ENCODE data around the gene SETMAR. TPM values are rescaled to one million over a fixed set of nuclear protein-coding genes. Genes with fewer than 3 reads are reported as not detected.

Gene SETMAR
- total and polyA plus RNA-seq, 2 of the 4 experiments (the other 2 are of a cell fraction), result 12.7 to 18.1 TPM

- TF ChIP-seq MAZ (IDR thresholded peaks at IDR 0.05; ENCODE audit: borderline replicate concordance, low read depth, low read length) (no peak), BHLHE40 (IDR thresholded peaks at IDR 0.05; ENCODE audit: low read depth, low read length) (no peak)
Observed at GRCh38 chr3:4356546-4357410, 53.6 kb downstream of the SETMAR start (continued).

GRCh38 chr3:4358273-4358672, 55.1 kb downstream of the SETMAR start:
- WGBS, 2 experiments (ENCODE audit: extremely low coverage in 2 of 2, insufficient read length in 1 of 2), result no CpG with 5 or more reads among the region's 4 CpGs

More at GRCh38 chr3:4358273-4358672, 55.1 kb downstream of the SETMAR start:
- TF ChIP-seq CEBPB (IDR thresholded peaks at IDR 0.05; ENCODE audit: low read depth, low read length) (no peak), BHLHE40 (IDR thresholded peaks at IDR 0.05; ENCODE audit: low read depth, low read length) (no peak), USF2 (IDR thresholded peaks at IDR 0.05; ENCODE audit: low read depth, low read length) (no peak), SMC3 (IDR thresholded peaks at IDR 0.05; ENCODE audit: low read depth, low read length) (no peak), POLR2A (IDR thresholded peaks at IDR 0.05; ENCODE audit: low read depth, low read length) (no peak), CTCF (conservative IDR thresholded peaks at IDR 0.05; ENCODE audit: low read depth, low read length) (no peak), NFE2L2 (IDR thresholded peaks at IDR 0.05; ENCODE audit: low read depth, low read length) (no peak), RCOR1 (IDR thresholded peaks at IDR 0.05; ENCODE audit: insufficient replicate concordance, low read length) (no peak), RAD21 (IDR thresholded peaks at IDR 0.05; ENCODE audit: low read length) (no peak), MAFK (IDR thresholded peaks at IDR 0.05; ENCODE audit: low read depth, low read length) (no peak), MAZ (IDR thresholded peaks at IDR 0.05; ENCODE audit: borderline replicate concordance, low read depth, low read length) (no peak), FOS (IDR thresholded peaks at IDR 0.05; ENCODE audit: low read depth, low read length) (no peak), RFX5 (IDR thresholded peaks at IDR 0.05; ENCODE audit: low read depth, low read length) (no peak)
- Histone ChIP-seq H3K23ac (ENCODE audit: low read depth, low read length) (no peak overlapping the region), H4K20me1 (ENCODE audit: insufficient read depth, low read length) (no peaks in the 10 kb centered on the region), H3K79me1 (ENCODE audit: low read depth in 1 of 2, low read length in 2 of 2) (no peaks in the 10 kb centered on the region), H3K4me3 (ENCODE audit: insufficient read depth, low read depth, low read length) (no peak overlapping the region), H3K4me1 (ENCODE audit: control insufficient read depth, insufficient read depth, low read length) (peaks cover 3% of the 10 kb centered on the region; the same call in 1 of the 2 replicates), H3K9me3 (ENCODE audit: control insufficient read depth, insufficient read depth, low read length) (no peaks in the 10 kb centered on the region), H2BK120ac (ENCODE audit: low read depth, low read length) (peak overlapping the region; percentile 21; the same call in 1 of the 2 replicates), H2BK20ac (ENCODE audit: low read depth, low read length) (peak overlapping the region; percentile 3; the same call in 1 of the 2 replicates), H3K9me1 (ENCODE audit: insufficient read depth, low read length) (peaks cover 3% of the 10 kb centered on the region; the same call in 1 of the 2 replicates), H4K5ac (ENCODE audit: low read depth, low read length) (no peak overlapping the region), H3K56ac (ENCODE audit: extremely low read depth, insufficient read depth, low read length) (no peak overlapping the region), H4K91ac (ENCODE audit: insufficient read depth, low read depth, low read length) (no peak overlapping the region), H2AFZ (replicated peaks; ENCODE audit: low read length, poor library complexity) (no peak overlapping the region), H2AK9ac (replicated peaks; ENCODE audit: low read depth, low read length, poor library complexity) (no peak overlapping the region), H2BK15ac (ENCODE audit: low read depth, low read length) (no peak overlapping the region), H3K9ac (ENCODE audit: low read depth, low read length) (no peak overlapping the region), H3K27me3 (ENCODE audit: control insufficient read depth, insufficient read depth, low read length) (no peaks in the 10 kb centered on the region), H3K27ac (ENCODE audit: insufficient read depth, low read length) (no peak overlapping the region), H3K14ac (replicated peaks; ENCODE audit: low read depth, low read length) (0 out of 2 replicates have a peak overlapping the region, but pooled peaks have one; percentile 8), H2BK5ac (ENCODE audit: low read depth, low read length, poor library complexity, severe bottlenecking) (no peak overlapping the region), H2AK5ac (ENCODE audit: low read depth, low read length) (no peak overlapping the region), H3K4me2 (ENCODE audit: low read depth, low read length) (no peak overlapping the region; the same call in 1 of the 2 replicates), H3K36me3 (ENCODE audit: control insufficient read depth, insufficient read depth, low read length) (peaks cover 2% of the 10 kb centered on the region; the same call in 1 of the 2 replicates), H3K18ac (ENCODE audit: low read depth, low read length) (peak overlapping the region; percentile 4; the same call in 1 of the 2 replicates), H4K8ac (ENCODE audit: low read depth in 2 of 2, low read length in 2 of 2) (no peak overlapping the region), H3K4ac (ENCODE audit: low read depth, low read length) (no peak overlapping the region)
- intact Hi-C loops (cut with micrococcal nuclease), result loop anchor here (10.0 kb wide), 1 partner anchor 697 kb away; no protein-coding TSS in a partner anchor
- no TSS peak for BruUV-seq (replicated peaks)
- peak; percentile 69 for ATAC-seq (ENCODE audit: low read depth)
- ChIA-PET CTCF (interaction anchor here (1.2 kb wide), 1 partner anchor 276 kb away, joined by 4 read pairs; no protein-coding TSS in a partner anchor), POLR2A (ENCODE audit: unreplicated experiment) (no interaction called here)
- dilution Hi-C loops (cut with HindIII; ENCODE audit: low sequenced_read_pairs, unreplicated experiment), result no loop called here
- DNase-seq, result peak; percentile 36
- in situ Hi-C loops (cut with MboI; ENCODE audit: low sequenced_read_pairs), result loop anchor here (5.0 kb wide), 1 partner anchor 274 kb away; no protein-coding TSS in a partner anchor

All from IMR-90 (cell line).